IPS DF 6.9 (cell line): ENCODE measurements around the gene NKTR.

ENCODE experiments used
- DNase-seq: peaks from one replicate; pipeline ENCODE4 v3.0.0-alpha.2; 2013; ENCODE audit warnings: low read depth, low spot score
- H3K27ac ChIP-seq: one replicate; pipeline ENCODE4 v1.5.1; 2013; ENCODE audit warnings: low read length, control low read depth
- H3K27me3 ChIP-seq: 2 replicates; pipeline ENCODE4 v1.6.1; 2013; ENCODE audit warnings: mild to moderate bottlenecking, low read length; ENCODE audit not compliant: control insufficient read depth, insufficient read depth
- H3K36me3 ChIP-seq: 2 replicates; pipeline ENCODE4 v1.6.1; 2013; ENCODE audit warnings: low read length; ENCODE audit not compliant: control insufficient read depth, insufficient read depth
- H3K4me1 ChIP-seq: 2 replicates; pipeline ENCODE4 v1.6.1; 2013; ENCODE audit warnings: low read length; ENCODE audit not compliant: control insufficient read depth, insufficient read depth
- H3K4me3 ChIP-seq: 2 replicates; pipeline ENCODE4 v1.5.1; 2013; ENCODE audit warnings: mild to moderate bottlenecking, low read length
- H3K9me3 ChIP-seq: 2 replicates; pipeline ENCODE4 v1.6.1; 2013; ENCODE audit warnings: low read length, inconsistent platforms; ENCODE audit not compliant: control insufficient read depth, insufficient read depth
- WGBS: extraction: QIAGEN DNeasy Blood & Tissue Kit; methylation state at CpG from one replicate; pipeline ENCODE4 v1.1.7; 2013; ENCODE audit warnings: mixed read lengths, missing lambda C conversion rate; ENCODE audit not compliant: insufficient read length, insufficient coverage; 5-methylcytosine and 5-hydroxymethylcytosine counted together

The NKTR gene

DNA sequence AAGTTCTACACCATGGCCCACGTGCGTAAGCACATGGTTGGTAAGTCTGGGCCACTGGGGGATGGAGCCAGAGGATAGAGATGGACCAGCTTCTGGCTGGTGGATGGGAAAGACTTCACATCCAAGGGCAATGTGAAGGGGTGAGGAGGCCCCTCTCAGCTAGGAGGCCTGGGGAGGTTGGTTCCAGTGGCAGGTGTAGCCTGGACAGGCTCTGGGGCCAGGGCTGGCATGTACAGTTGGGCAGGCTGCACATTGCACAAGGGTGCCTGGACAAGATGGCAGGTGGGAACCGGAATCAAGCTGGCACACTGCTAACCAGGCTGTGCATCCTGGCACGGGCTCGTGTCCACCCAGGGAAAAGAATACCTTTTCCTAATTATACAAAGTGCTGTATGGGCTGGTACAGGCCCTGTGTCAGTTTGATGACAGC lies 61.1 kb downstream of the NKTR start:
- H3K27ac ChIP-seq = no peak overlapping the region
- WGBS = no CpG with 5 or more reads among the region's 5 CpGs
- DNase-seq = no peak
- no peak overlapping the region for H3K4me3 ChIP-seq
- no peaks in the 10 kb centered on the region for H3K9me3 ChIP-seq
- H3K4me1 ChIP-seq = no peaks in the 10 kb centered on the region; the same call in 1 of the 2 replicates
- H3K27me3 ChIP-seq = no peaks in the 10 kb centered on the region
- peaks cover 4% of the 10 kb centered on the region; the same call in 1 of the 2 replicates for H3K36me3 ChIP-seq

DNA sequence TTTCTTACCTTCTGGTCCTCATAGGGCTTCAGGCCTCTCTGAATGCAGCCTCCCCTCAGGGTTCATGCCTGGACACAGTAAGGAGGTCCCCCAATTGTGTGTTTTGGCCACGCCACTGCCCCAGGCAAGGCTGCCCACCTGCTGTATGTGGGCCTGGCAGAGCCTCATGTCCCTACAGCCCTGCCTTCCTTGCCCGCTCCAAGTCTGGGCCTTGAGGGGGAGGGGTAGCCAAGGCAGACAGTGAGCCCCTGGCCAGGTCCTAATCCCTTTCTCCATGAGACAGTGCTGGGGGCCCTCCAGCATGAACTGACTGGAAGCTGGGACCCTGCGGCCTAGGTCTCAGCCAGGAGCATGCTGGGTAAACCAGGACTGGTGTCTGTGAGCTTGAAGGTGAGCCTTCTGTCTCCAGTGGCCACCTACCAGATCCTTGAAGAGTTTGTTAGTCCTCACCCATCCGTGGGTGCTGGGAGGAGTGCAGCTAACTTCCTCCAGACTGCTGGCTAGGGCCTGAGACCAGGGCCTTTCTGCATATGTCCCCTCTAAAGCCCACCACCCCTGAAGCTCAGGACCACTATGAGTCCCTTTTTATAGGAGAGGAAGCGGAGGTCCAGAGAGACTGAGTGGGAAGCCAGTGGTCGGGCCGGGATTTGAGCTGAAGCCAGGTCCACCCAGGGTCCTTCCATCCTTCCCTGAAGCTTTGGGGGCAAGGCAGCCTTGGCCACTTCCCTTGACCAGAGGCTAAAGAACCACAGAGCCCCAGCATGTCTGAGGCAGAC lies 61.7 kb downstream of the NKTR start:
- no peak overlapping the region for H3K27ac ChIP-seq
- no peak overlapping the region for H3K4me3 ChIP-seq
- no peaks in the 10 kb centered on the region; the same call in 1 of the 2 replicates for H3K4me1 ChIP-seq
- no peaks in the 10 kb centered on the region for H3K27me3 ChIP-seq
- H3K36me3 ChIP-seq = peaks cover 4% of the 10 kb centered on the region; the same call in 1 of the 2 replicates
- no peaks in the 10 kb centered on the region for H3K9me3 ChIP-seq
- no peak for DNase-seq
- WGBS = no CpG with 5 or more reads among the region's 7 CpGs

GRCh38 chr3:42662813-42663535 lies 62.5 kb downstream of the NKTR start:
- H3K4me3 ChIP-seq = no peak overlapping the region
- WGBS = no CpG with 5 or more reads among the region's 12 CpGs
- H3K27ac ChIP-seq = no peak overlapping the region
- H3K4me1 ChIP-seq = peaks cover 2% of the 10 kb centered on the region; the same call in 1 of the 2 replicates
- H3K36me3 ChIP-seq = peaks cover 4% of the 10 kb centered on the region; the same call in 1 of the 2 replicates
- DNase-seq = no peak
- no peaks in the 10 kb centered on the region for H3K27me3 ChIP-seq
- H3K9me3 ChIP-seq = no peaks in the 10 kb centered on the region

DNA sequence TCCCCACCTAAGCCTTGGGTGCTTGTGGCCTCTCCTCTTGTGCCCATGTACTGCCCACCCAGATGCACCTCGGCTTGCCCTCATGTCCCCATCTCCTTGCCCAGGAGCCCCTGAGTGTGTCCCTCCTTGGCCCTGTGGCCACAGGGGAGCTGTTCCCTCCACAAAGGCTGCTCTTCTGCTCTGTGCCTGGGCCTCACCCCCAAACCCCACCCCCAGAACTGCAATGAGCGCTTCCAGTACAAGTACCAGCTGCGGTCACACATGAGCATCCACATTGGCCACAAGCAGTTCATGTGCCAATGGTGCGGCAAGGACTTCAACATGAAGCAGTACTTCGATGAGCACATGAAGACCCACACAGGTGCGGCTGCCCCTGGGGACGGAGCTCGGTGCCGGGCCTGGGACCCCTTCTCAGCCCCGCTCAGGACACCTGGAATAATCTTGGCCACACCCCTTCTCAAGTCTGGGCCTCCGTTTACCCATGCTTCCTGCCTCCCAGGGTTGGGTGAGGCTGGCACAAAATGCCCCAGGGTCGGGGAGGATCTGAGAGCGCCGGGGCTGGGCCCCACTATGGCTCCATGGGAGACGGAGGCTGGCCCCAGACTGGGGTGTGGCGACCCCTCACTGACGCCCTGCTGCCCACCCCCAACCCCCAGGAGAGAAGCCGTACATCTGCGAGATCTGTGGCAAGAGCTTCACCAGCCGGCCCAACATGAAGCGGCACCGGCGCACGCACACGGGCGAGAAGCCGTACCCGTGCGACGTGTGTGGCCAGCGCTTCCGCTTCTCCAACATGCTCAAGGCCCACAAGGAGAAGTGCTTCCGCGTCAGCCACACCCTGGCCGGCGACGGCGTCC lies 63.3 kb downstream of the NKTR start:
- Histone ChIP-seq H3K27me3 (no peaks in the 10 kb centered on the region), H3K27ac (no peak overlapping the region), H3K36me3 (no peaks in the 10 kb centered on the region; the same call in 1 of the 2 replicates), H3K4me1 (peaks cover 2% of the 10 kb centered on the region; the same call in 1 of the 2 replicates), H3K9me3 (no peaks in the 10 kb centered on the region), H3K4me3 (no peak overlapping the region)
- DNase-seq = no peak
- no CpG with 5 or more reads among the region's 38 CpGs for WGBS

DNA sequence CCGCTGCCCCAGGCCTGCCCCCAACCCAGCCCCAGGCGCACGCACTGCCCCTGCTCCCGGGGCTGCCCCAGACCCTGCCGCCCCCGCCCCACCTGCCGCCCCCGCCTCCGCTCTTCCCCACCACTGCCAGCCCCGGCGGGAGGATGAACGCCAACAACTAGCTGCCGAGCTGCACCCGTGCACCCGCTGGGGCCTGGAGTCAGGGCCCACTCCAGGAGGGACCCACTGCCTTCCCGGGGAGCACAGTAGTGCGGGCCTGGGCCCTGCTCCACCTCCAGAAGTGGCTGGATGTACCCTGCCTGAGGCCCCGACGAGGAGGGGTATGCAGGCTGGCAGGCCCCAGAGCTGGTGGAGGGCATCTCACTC lies 63.9 kb downstream of the NKTR start:
- H3K36me3 ChIP-seq = no peaks in the 10 kb centered on the region; the same call in 1 of the 2 replicates
- H3K4me3 ChIP-seq = no peak overlapping the region
- WGBS = no CpG with 5 or more reads among the region's 19 CpGs
- H3K4me1 ChIP-seq = peaks cover 2% of the 10 kb centered on the region; the same call in 1 of the 2 replicates
- no peaks in the 10 kb centered on the region for H3K9me3 ChIP-seq
- no peaks in the 10 kb centered on the region for H3K27me3 ChIP-seq
- H3K27ac ChIP-seq = no peak overlapping the region
- DNase-seq = no peak

GRCh38 chr3:42665050-42665878 lies 64.8 kb downstream of the NKTR start:
- Histone ChIP-seq H3K9me3 (no peaks in the 10 kb centered on the region), H3K27ac (no peak overlapping the region), H3K27me3 (no peaks in the 10 kb centered on the region), H3K4me3 (no peak overlapping the region), H3K4me1 (0 out of 2 replicates have a peak, but pooled peaks cover 2% of the 10 kb centered on the region), H3K36me3 (no peaks in the 10 kb centered on the region; the same call in 1 of the 2 replicates)
- DNase-seq = no peak
- WGBS = no CpG with 5 or more reads among the region's 15 CpGs

DNA sequence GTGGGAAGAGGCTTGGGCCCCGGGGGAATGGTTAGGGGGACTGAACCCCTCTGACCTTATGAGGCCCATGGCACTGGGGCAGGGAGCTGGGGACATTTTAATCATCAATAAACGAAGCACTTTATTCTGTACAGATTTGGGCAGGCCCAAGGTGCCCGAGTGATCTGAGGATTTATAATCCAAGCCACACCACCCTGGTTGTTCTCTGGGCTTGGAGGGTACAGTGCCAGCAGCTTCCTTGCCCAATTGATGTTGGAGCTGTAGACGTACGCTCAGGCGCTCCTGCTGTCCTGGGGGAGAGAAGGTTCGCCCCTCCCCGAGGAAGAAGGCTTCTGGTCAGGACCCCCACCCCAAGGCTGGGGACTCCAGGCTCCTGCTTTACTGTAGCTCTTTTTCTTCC lies 65.5 kb downstream of the NKTR start:
- H3K27me3 ChIP-seq = no peaks in the 10 kb centered on the region
- H3K27ac ChIP-seq = no peak overlapping the region
- WGBS = no CpG with 5 or more reads among the region's 8 CpGs
- no peaks in the 10 kb centered on the region for H3K9me3 ChIP-seq
- no peak overlapping the region for H3K4me3 ChIP-seq
- 0 out of 2 replicates have a peak, but pooled peaks cover 2% of the 10 kb centered on the region for H3K4me1 ChIP-seq
- no peaks in the 10 kb centered on the region; the same call in 1 of the 2 replicates for H3K36me3 ChIP-seq
- no peak for DNase-seq

DNA sequence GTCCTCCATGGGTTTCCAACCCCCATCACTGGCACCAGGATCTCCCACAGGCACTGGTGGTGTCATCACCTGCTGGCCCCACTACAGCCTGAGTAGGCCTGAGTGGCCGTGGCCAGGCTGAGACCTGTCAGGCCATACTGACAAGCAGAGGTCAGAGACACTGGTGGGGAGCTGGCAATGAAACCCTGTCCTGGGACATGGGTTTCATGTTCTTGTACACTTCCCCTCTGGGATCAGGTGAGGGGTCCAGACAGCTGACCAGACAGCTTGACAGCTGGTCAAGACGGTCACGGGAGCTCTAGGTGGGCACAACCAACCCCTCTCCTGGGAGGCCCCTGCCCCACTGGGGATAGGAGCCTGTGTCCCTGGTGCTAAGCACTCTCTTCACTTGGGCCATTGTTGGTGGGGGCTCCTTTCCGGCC lies 66.1 kb downstream of the NKTR start:
- Histone ChIP-seq H3K4me1 (0 out of 2 replicates have a peak, but pooled peaks cover 2% of the 10 kb centered on the region), H3K36me3 (no peaks in the 10 kb centered on the region; the same call in 1 of the 2 replicates), H3K27me3 (no peaks in the 10 kb centered on the region), H3K4me3 (no peak overlapping the region), H3K27ac (no peak overlapping the region), H3K9me3 (no peaks in the 10 kb centered on the region)
- no CpG with 5 or more reads among the region's 4 CpGs for WGBS
- DNase-seq = no peak

- Histone ChIP-seq H3K4me3 (no peak overlapping the region), H3K36me3 (no peaks in the 10 kb centered on the region; the same call in 1 of the 2 replicates), H3K9me3 (no peaks in the 10 kb centered on the region), H3K27ac (no peak overlapping the region), H3K4me1 (0 out of 2 replicates have a peak, but pooled peaks cover 2% of the 10 kb centered on the region), H3K27me3 (no peaks in the 10 kb centered on the region)
- DNase-seq = no peak
- no CpG with 5 or more reads among the region's 7 CpGs for WGBS
Measured at GRCh38 chr3:42667096-42667522, 66.6 kb downstream of the NKTR start.
